HepG2 (cell line): ENCODE data around the gene ZPR1. TPM values are rescaled to one million over a fixed set of nuclear protein-coding genes. Genes with fewer than 3 reads are reported as not detected.

Experiments
- ATAC-seq: fragments of 200-7000 bp; cut with Tn5 transposase; 3 replicates; pipeline ENCODE4 v1.9.1; 2020; ENCODE audit warnings: mild to moderate bottlenecking, moderate library complexity
- BruUV-seq: library from RNA; stranded (reverse); fragments of 400-500 nt; replicated peaks from 2 replicates; lab custom pipeline; 2021; lab: Mats Ljungman, UMichigan
- CTCF ChIA-PET: fragments of 300-600 bp; formaldehyde crosslinking; extraction: SDS; loops from one replicate; lab custom pipeline; 2021; ENCODE audit warnings: low total read pairs, inconsistent platforms, low intra/inter-chr PET ratio; lab: Yijun Ruan, JAX
- POLR2A ChIA-PET: fragments of 350-600 bp; sonication (Branson Sonifier 250); formaldehyde crosslinking; loops from one replicate; lab custom pipeline; 2020; ENCODE audit warnings: antibody characterized with exemption, inconsistent platforms; lab: Yijun Ruan, JAX
- DNase-seq: peaks from one replicate; pipeline ENCODE4 v3.0.0-alpha.2; 2015; ENCODE audit warnings: low spot score
- FAIRE-seq: peaks from 3 replicates; lab custom pipeline; 2011; peaks lifted over from hg19 to GRCh38; lab: Jason Lieb, UNC
- H2AFZ ChIP-seq: one replicate; pipeline ENCODE4 v1.6.1; 2011; ENCODE audit warnings: low read length, inconsistent platforms
- H3K27ac ChIP-seq: fragments of 300-600 bp; 3 replicates; pipeline ENCODE4 v1.8.0; 2011; ENCODE audit warnings: mixed run types, mild to moderate bottlenecking, mixed read lengths, low read length, inconsistent platforms; ENCODE audit not compliant: insufficient read depth; ENCODE audit errors: extremely low read length
- H3K27me3 ChIP-seq, 2 experiments: fragments of 200-600 bp in 1 of 2; 2 replicates in 1 of 2; 3 replicates in 1 of 2; pipeline versions ENCODE4 v1.6.0 to v1.8.0; 2011; ENCODE audit warnings: low read length in 2 of 2, mild to moderate bottlenecking in 2 of 2, moderate library complexity in 2 of 2, inconsistent platforms in 1 of 2; ENCODE audit not compliant: insufficient read depth in 2 of 2, control insufficient read depth in 1 of 2
- H3K36me3 ChIP-seq, 2 experiments: fragments of 200-600 bp in 1 of 2; replicated peaks in 1 of 2; 2 replicates in 1 of 2; 3 replicates in 1 of 2; pipeline versions ENCODE4 v1.5.1 to v1.8.0; 2011; ENCODE audit warnings: low read length in 2 of 2, inconsistent platforms in 1 of 2; ENCODE audit not compliant: insufficient read depth in 2 of 2, control insufficient read depth in 1 of 2
- H3K4me1 ChIP-seq: 2 replicates; pipeline ENCODE4 v1.5.1; 2012; ENCODE audit warnings: low read length, inconsistent platforms; ENCODE audit not compliant: insufficient read depth
- H3K4me2 ChIP-seq: 2 replicates; pipeline ENCODE4 v1.6.0; 2011; ENCODE audit warnings: low read depth, low read length, inconsistent platforms
- H3K4me3 ChIP-seq, 3 experiments: fragments of 200-600 bp in 1 of 3; sonication (generic), shearing (Covaris generic) in 1 of 3; replicated peaks in 1 of 3; 2 replicates each; pipeline ENCODE4 v1.5.1; 2011 to 2016; ENCODE audit warnings: low read length in 3 of 3, inconsistent platforms in 2 of 3, low read depth in 2 of 3, mild to moderate bottlenecking in 2 of 3, control low read depth in 1 of 3, mixed read lengths in 1 of 3; ENCODE audit not compliant: insufficient read depth in 1 of 3
- H3K79me2 ChIP-seq: one replicate; pipeline ENCODE4 v1.6.1; 2011; ENCODE audit warnings: low read length, inconsistent platforms; ENCODE audit not compliant: insufficient read depth
- H3K9ac ChIP-seq: 2 replicates; pipeline ENCODE4 v1.6.0; 2011; ENCODE audit warnings: mild to moderate bottlenecking, low read depth, low read length, inconsistent platforms; ENCODE audit not compliant: insufficient read depth
- H3K9me3 ChIP-seq: 2 replicates; pipeline ENCODE4 v1.5.1; 2012; ENCODE audit warnings: mild to moderate bottlenecking, low read length
- H4K20me1 ChIP-seq: 2 replicates; pipeline ENCODE4 v1.6.0; 2011; ENCODE audit warnings: inconsistent platforms, mild to moderate bottlenecking, low read length, moderate library complexity; ENCODE audit not compliant: insufficient read depth
- ELF1 ChIP-seq: sonication (generic); formaldehyde crosslinking; IDR thresholded peaks from 2 replicates; pipeline ENCODE4 v1.4.0; 2020; ENCODE audit warnings: missing genetic modification reagents
- ETV5 ChIP-seq: IDR thresholded peaks from 2 replicates; pipeline ENCODE4 v1.6.1; 2018; ENCODE audit warnings: missing biosample characterization, missing genetic modification reagents, inconsistent platforms, borderline replicate concordance
- HNRNPH1 ChIP-seq: fragments of 200-400 bp; formaldehyde crosslinking; optimal IDR thresholded peaks from 2 replicates; pipeline ENCODE3; 2017; ENCODE audit warnings: mild to moderate bottlenecking, low read depth, low read length
- HNRNPL ChIP-seq: fragments of 200-400 bp; formaldehyde crosslinking; IDR thresholded peaks from 2 replicates; pipeline ENCODE4 v1.6.1; 2017; ENCODE audit warnings: mild to moderate bottlenecking, low read depth, low read length
- MEIS1 ChIP-seq: sonication (generic); formaldehyde crosslinking; IDR thresholded peaks from 2 replicates; pipeline ENCODE4 v1.9.0; 2021; ENCODE audit warnings: mild to moderate bottlenecking, missing genetic modification reagents, moderate library complexity, borderline replicate concordance
- MXI1 ChIP-seq: IDR thresholded peaks from 3 replicates; pipeline ENCODE4 v1.6.1; 2012; ENCODE audit warnings: low read depth, low read length, inconsistent platforms, borderline replicate concordance
- NR2F6 ChIP-seq, 2 experiments: IDR thresholded peaks; 2 replicates each; pipeline ENCODE4 v1.6.1; 2016; ENCODE audit warnings: antibody characterized with exemption in 1 of 2, mild to moderate bottlenecking in 1 of 2
- POLR2A ChIP-seq, 2 experiments: IDR thresholded peaks; 2 replicates each; pipeline ENCODE4 v1.6.1; 2011; ENCODE audit warnings: low read depth in 2 of 2, low read length in 2 of 2, mild to moderate bottlenecking in 1 of 2, moderate library complexity in 1 of 2; ENCODE audit not compliant: insufficient read depth in 1 of 2
- POLR2G ChIP-seq: fragments of 200-400 bp; formaldehyde crosslinking; IDR thresholded peaks from 2 replicates; pipeline ENCODE4 v1.6.1; 2018; ENCODE audit warnings: mild to moderate bottlenecking, low read depth, low read length, moderate library complexity
- SPEN ChIP-seq: sonication (generic); formaldehyde crosslinking; IDR thresholded peaks from 2 replicates; pipeline ENCODE4 v1.5.1; 2020; ENCODE audit warnings: low read depth, mild to moderate bottlenecking, missing genetic modification reagents
- WGBS: methylation state at CpG from one replicate; pipeline ENCODE4 v1.1.6; 2017; ENCODE audit warnings: low lambda C conversion rate; 5-methylcytosine and 5-hydroxymethylcytosine counted together
- in situ Hi-C: cut with HindIII; loops from 2 replicates; pipeline ENCODE4 v1.10.0; 2017; ENCODE audit warnings: low pct_unique_long_range_greater_than_20kb; ENCODE audit not compliant: extremely low pct_ligation_motif_present
- intact Hi-C: fragments of 100-400 bp; cut with micrococcal nuclease; formaldehyde crosslinking; loops from one replicate; pipeline ENCODE4 v1.10.0; 2022; ENCODE audit not compliant: unreplicated experiment
- polyA plus RNA-seq, 8 experiments: library from polyadenylated mRNA; depleted of rRNA in 3 of 8; stranded (reverse) in 7 of 8; unstranded in 1 of 8; fragments of >200 nt; fragmentation: Illumina TruSeq in 4 of 8; extraction: Trizol in 4 of 8; gene quantifications; 2 replicates each; pipeline versions ENCODE4 v1.2.1 to v1.2.3, GENCODE V29; 2011 to 2016; ENCODE audit warnings: low read depth in 4 of 8, missing spikeins in 1 of 8, mixed read lengths in 1 of 8; ENCODE audit not compliant: insufficient read depth in 1 of 8
- total RNA-seq, 5 experiments: library from RNA; depleted of rRNA; stranded (reverse); fragments of >200 nt; fragmentation: Illumina TruSeq; extraction: Trizol; gene quantifications; 2 replicates each; pipeline ENCODE4 v1.2.3, GENCODE V29; 2016; ENCODE audit warnings: low read depth in 1 of 5
- TF ChIP-seq, protein P1 (sequence below): IDR thresholded peaks from 2 replicates; pipeline ENCODE4 v1.6.1; 2016; ENCODE audit warnings: missing genetic modification reagents, missing compliant biosample characterization
- TF ChIP-seq, protein P2 (sequence below): sonication (generic); formaldehyde crosslinking; IDR thresholded peaks from 2 replicates; pipeline ENCODE4 v1.4.0; 2020; ENCODE audit warnings: low read depth, missing genetic modification reagents
- TF ChIP-seq, protein P3 (sequence below): sonication (generic); formaldehyde crosslinking; IDR thresholded peaks from 2 replicates; pipeline ENCODE4 v1.4.0; 2020; ENCODE audit warnings: missing genetic modification reagents

ZPR1 gene
- total and polyA plus RNA-seq, 2 of the 13 experiments (the other 11 are each of a cell fraction or from before 2014, with no cell fraction given), result 40.0 to 79.3 TPM

DNA sequence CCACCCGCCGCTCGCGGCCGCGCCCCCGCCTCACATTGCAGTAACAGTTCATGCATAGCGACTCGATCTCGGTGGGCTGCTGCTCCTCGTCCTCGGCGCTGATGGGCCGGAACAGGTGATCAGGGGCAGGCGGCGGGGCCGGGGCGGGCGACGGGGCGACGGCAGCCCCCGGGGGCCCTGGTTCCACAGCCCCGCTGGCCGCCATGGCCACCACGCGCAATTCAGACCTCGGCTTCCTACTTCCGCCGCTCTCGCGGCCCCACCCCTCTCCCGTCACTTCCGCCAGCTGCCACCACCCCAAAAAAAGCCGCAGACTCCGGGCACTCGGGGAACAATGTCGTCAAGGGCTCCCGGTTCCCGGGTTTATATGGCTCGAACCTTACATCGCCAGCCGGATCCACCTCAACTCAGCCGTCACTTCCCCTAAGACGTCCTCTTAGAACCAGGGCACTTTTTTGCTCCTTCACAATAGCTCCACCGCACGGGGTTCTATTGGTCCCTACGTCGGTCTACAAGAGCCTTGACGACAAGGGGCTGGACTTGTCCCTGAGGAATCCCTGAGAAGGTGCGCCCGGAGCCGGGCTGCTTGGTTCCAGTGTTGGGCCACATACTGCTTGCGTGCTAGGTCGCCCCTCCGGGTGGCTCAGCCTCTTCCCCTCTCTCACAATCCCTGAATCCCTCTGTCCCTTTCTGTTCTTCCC is at the start of gene ZPR1 (continued):
- peak; percentile 49; the same call in 1 of the 2 replicates for TF ChIP-seq ETV5 (CRISPR knock-in tag)
- TF ChIP-seq MEIS1 (CRISPR knock-in tag), result 0 out of 2 replicates have a peak, but pooled peaks have one; percentile 20
- TF ChIP-seq ELF1 (CRISPR knock-in tag), result peak; percentile 87
- TF ChIP-seq, protein P1, sequence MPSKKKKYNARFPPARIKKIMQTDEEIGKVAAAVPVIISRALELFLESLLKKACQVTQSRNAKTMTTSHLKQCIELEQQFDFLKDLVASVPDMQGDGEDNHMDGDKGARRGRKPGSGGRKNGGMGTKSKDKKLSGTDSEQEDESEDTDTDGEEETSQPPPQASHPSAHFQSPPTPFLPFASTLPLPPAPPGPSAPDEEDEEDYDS (CRISPR knock-in tag), result 0 out of 2 replicates have a peak, but pooled peaks have one; percentile 20
- TF ChIP-seq, protein P2, sequence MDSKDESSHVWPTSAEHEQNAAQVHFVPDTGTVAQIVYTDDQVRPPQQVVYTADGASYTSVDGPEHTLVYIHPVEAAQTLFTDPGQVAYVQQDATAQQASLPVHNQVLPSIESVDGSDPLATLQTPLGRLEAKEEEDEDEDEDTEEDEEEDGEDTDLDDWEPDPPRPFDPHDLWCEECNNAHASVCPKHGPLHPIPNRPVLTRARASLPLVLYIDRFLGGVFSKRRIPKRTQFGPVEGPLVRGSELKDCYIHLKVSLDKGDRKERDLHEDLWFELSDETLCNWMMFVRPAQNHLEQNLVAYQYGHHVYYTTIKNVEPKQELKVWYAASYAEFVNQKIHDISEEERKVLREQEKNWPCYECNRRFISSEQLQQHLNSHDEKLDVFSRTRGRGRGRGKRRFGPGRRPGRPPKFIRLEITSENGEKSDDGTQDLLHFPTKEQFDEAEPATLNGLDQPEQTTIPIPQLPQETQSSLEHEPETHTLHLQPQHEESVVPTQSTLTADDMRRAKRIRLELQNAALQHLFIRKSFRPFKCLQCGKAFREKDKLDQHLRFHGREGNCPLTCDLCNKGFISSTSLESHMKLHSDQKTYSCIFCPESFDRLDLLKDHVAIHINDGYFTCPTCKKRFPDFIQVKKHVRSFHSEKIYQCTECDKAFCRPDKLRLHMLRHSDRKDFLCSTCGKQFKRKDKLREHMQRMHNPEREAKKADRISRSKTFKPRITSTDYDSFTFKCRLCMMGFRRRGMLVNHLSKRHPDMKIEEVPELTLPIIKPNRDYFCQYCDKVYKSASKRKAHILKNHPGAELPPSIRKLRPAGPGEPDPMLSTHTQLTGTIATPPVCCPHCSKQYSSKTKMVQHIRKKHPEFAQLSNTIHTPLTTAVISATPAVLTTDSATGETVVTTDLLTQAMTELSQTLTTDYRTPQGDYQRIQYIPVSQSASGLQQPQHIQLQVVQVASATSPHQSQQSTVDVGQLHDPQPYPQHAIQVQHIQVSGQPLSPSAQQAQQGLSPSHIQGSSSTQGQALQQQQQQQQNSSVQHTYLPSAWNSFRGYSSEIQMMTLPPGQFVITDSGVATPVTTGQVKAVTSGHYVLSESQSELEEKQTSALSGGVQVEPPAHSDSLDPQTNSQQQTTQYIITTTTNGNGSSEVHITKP (CRISPR knock-in tag), result no peak
- TF ChIP-seq SPEN, result no peak; the same call in 1 of the 2 replicates

DNA sequence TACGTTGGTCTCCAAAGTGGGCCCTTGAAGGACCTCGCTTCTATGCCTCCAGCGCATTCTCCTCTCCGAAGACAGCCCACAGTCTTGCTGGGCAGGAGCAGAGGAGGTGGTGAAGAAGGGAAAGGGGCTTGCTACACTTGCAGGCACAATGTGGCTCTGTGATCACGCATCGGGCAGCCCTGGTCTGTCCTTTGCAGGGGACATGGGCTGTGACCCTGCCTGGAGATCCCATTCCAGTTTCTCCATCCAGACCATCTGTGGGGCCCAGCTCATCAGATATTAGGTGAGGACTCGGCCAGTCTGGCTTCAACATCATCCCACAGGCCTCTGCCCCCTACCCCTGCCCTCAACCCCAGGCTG is 48.8 kb upstream of the ZPR1 start:
- Histone ChIP-seq H4K20me1 (peaks cover 9% of the 10 kb centered on the region; the same call in 1 of the 2 replicates), H3K79me2 (peaks cover 38% of the 10 kb centered on the region), H3K4me1 (peaks cover 87% of the 10 kb centered on the region), H3K27ac (peak overlapping the region; percentile 99), H3K4me3 (peak overlapping the region; percentile 75 to 95 (median 92)), H3K9me3 (no peaks in the 10 kb centered on the region), H3K9ac (peak overlapping the region; percentile 96), H2AFZ (no peak overlapping the region), H3K4me2 (peak overlapping the region; percentile 92), H3K36me3 (no peaks in the 10 kb centered on the region; a peak in 2 of 5 replicates), H3K27me3 (no peaks in the 10 kb centered on the region)
- ATAC-seq (no peak), DNase-seq (no peak), FAIRE-seq (no peak)
- intact Hi-C loops, result no loop called here
- BruUV-seq, result no TSS peak
- POLR2A ChIA-PET, result interaction anchor here (1.0 to 18.4 kb wide), 21 partner anchors 9 to 343 kb away, joined by 3 to 1365 read pairs (median 14); partner anchors contain the start of genes APOA4, APOA5, APOC3 and BUD13
- WGBS, result 0% methylated on average over 5 of the region's 7 CpGs
- in situ Hi-C loops, result loop anchor here (5.0 kb wide), 1 partner anchor 44 kb away; the partner anchor contains the start of gene APOA5
- CTCF ChIA-PET, result interaction anchor here (2.2 kb wide), 1 partner anchor 45 kb away, joined by 23 read pairs; the partner anchor contains the start of gene APOA5
- TF ChIP-seq POLR2A (IDR thresholded peaks at IDR 0.05; ENCODE audit: insufficient read depth in 1 of 2, low read depth in 2 of 2, low read length in 2 of 2) (peak in 1 of 2 experiments; percentile 28; a peak in 1 of 4 replicates), POLR2G (peak; percentile 31), HNRNPL (0 out of 2 replicates have a peak, but pooled peaks have one; percentile 10), NR2F6 (IDR thresholded peaks at IDR 0.05) (no peak), NR2F6 (CRISPR knock-in tag; IDR thresholded peaks at IDR 0.05) (no peak), HNRNPH1 (peak; percentile 69), MXI1 (no peak)
- TF ChIP-seq, protein P3, sequence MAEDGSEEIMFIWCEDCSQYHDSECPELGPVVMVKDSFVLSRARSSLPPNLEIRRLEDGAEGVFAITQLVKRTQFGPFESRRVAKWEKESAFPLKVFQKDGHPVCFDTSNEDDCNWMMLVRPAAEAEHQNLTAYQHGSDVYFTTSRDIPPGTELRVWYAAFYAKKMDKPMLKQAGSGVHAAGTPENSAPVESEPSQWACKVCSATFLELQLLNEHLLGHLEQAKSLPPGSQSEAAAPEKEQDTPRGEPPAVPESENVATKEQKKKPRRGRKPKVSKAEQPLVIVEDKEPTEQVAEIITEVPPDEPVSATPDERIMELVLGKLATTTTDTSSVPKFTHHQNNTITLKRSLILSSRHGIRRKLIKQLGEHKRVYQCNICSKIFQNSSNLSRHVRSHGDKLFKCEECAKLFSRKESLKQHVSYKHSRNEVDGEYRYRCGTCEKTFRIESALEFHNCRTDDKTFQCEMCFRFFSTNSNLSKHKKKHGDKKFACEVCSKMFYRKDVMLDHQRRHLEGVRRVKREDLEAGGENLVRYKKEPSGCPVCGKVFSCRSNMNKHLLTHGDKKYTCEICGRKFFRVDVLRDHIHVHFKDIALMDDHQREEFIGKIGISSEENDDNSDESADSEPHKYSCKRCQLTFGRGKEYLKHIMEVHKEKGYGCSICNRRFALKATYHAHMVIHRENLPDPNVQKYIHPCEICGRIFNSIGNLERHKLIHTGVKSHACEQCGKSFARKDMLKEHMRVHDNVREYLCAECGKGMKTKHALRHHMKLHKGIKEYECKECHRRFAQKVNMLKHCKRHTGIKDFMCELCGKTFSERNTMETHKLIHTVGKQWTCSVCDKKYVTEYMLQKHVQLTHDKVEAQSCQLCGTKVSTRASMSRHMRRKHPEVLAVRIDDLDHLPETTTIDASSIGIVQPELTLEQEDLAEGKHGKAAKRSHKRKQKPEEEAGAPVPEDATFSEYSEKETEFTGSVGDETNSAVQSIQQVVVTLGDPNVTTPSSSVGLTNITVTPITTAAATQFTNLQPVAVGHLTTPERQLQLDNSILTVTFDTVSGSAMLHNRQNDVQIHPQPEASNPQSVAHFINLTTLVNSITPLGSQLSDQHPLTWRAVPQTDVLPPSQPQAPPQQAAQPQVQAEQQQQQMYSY (CRISPR knock-in tag), result no peak
